ENCODE measurements around the gene TPI1. TPM values are rescaled to one million over a fixed set of nuclear protein-coding genes. Genes with fewer than 3 reads are reported as not detected.

The TPI1 gene
- total RNA-seq, 1 experiment from 2014 or later, result 1,177 TPM

- Histone ChIP-seq H4K5ac (ENCODE audit: insufficient read length, low read depth, low read length) (no peak within 1 kb of the TSS), H3K27ac (ENCODE audit: insufficient read length, low read depth, low read length) (no peak within 1 kb of the TSS), H3K4me1 (ENCODE audit: insufficient read depth, low read length) (no peaks in the 10 kb centered on the region; the same call in 1 of the 2 replicates), H2BK12ac (ENCODE audit: insufficient read length, low read depth, low read length) (no peak within 1 kb of the TSS), H3K4ac (ENCODE audit: low read depth, low read length) (no peak within 1 kb of the TSS), H2BK20ac (ENCODE audit: low read depth, low read length, poor library complexity, severe bottlenecking) (no peak within 1 kb of the TSS), H4K91ac (ENCODE audit: insufficient read length, low read depth, low read length) (no peak within 1 kb of the TSS), H4K8ac (replicated peaks; ENCODE audit: insufficient read length, low read depth, low read length) (no peak within 1 kb of the TSS), H2BK5ac (ENCODE audit: insufficient read length, low read length) (no peak within 1 kb of the TSS), H3K56ac (ENCODE audit: insufficient read length, low read depth, low read length) (no peak within 1 kb of the TSS), H3K27me3 (ENCODE audit: insufficient read depth, low read length) (no peaks in the 10 kb centered on the region), H3T11ph (ENCODE audit: low read length) (no peak within 1 kb of the TSS), H2AFZ (ENCODE audit: low read length) (no peak within 1 kb of the TSS), H2BK120ac (ENCODE audit: low read depth, low read length, poor library complexity, severe bottlenecking) (peak within 1 kb of the TSS; percentile 53), H4K20me1 (ENCODE audit: control insufficient read depth, insufficient read depth, insufficient read length) (no peaks in the 10 kb centered on the region), H3K23me2 (ENCODE audit: insufficient read length, low read depth, low read length, poor library complexity, severe bottlenecking) (peaks cover 16% of the 10 kb centered on the region), H3K9ac (ENCODE audit: extremely low read depth, insufficient read length, low read length) (peak within 1 kb of the TSS; percentile 9), H3K23ac (ENCODE audit: insufficient read length, low read depth, low read length) (no peak within 1 kb of the TSS), H3K18ac (ENCODE audit: insufficient read length, low read depth, low read length) (peak within 1 kb of the TSS; percentile 82), H2BK15ac (ENCODE audit: low read depth, low read length) (no peak within 1 kb of the TSS), H3K4me2 (ENCODE audit: insufficient read depth, insufficient read length, low read length) (peak within 1 kb of the TSS; percentile 70), H3K9me3 (ENCODE audit: control insufficient read depth, low read depth, low read length) (no peaks in the 10 kb centered on the region), H2AK5ac (ENCODE audit: insufficient read length, low read length) (no peak within 1 kb of the TSS), H3K79me1 (ENCODE audit: insufficient read depth, low read depth, low read length, poor library complexity, severe bottlenecking) (peaks cover 6% of the 10 kb centered on the region), H3K14ac (ENCODE audit: insufficient read depth, low read length) (peak within 1 kb of the TSS; percentile 94), H3K79me2 (ENCODE audit: insufficient read depth, low read length) (no peaks in the 10 kb centered on the region)
- TF ChIP-seq CTCF (conservative IDR thresholded peaks at IDR 0.05), result no peak
- DNase-seq, result peak; percentile 71
- peaks cover 19 to 34% (median 33%) of the 10 kb centered on the region in 3 experiments for H3K36me3 Mint-ChIP-seq (ENCODE audit: insufficient read depth in 1 of 3, low read depth in 3 of 3)
- no CpG with 5 or more reads among the region's 68 CpGs for WGBS (ENCODE audit: extremely low coverage, insufficient read length, low lambda C conversion rate)
- peaks cover 18% of the 10 kb centered on the region for H3K27me3 Mint-ChIP-seq (ENCODE audit: low read depth)
- H3K9me3 Mint-ChIP-seq, result no peaks in the 10 kb centered on the region
- H3K4me1 Mint-ChIP-seq, result peaks cover 24 to 42% of the 10 kb centered on the region in 2 experiments
- peak within 1 kb of the TSS; percentile 92 to 94 for H3K4me3 Mint-ChIP-seq
- H3K27ac Mint-ChIP-seq, result peak within 1 kb of the TSS; percentile 71 to 96 (median 94)
Observed at GRCh38 chr12:6914246-6914946, 47.1 kb downstream of the TPI1 start, which contains the start of gene ENO2. Gene ENO2, plus strand, starts transcription at chr12:6914580. Its CDS starts 1,253 bp downstream, at chr12:6915833.
